Transverse colon (tissue), 4 donors: ENCODE measurements around the gene TAS1R1.

Source experiments
- EP300 ChIP-seq: sonication (generic); formaldehyde crosslinking; IDR thresholded peaks from one replicate; pipeline ENCODE4 v1.6.1; 2017; ENCODE audit warnings: antibody characterized with exemption, low read depth
- POLR2A ChIP-seq: fragments of 450-650 bp; IDR thresholded peaks from one replicate; pipeline ENCODE4 v1.6.1; 2016; ENCODE audit warnings: antibody characterized with exemption, mild to moderate bottlenecking, moderate library complexity
- POLR2AphosphoS5 ChIP-seq, 3 donors: sonication (generic); formaldehyde crosslinking; IDR thresholded peaks; one replicate each; pipeline ENCODE4 v1.6.1; 2016; ENCODE audit warnings: antibody characterized with exemption in 3 of 3
- TF ChIP-seq, protein P1 (sequence below), 5 experiments: fragments of 200-600 bp in 3 of 5; fragments of 450-650 bp in 2 of 5; sonication (generic) in 3 of 5; IDR thresholded peaks; 1 replicate in 2 of 5; 2 replicates in 3 of 5; pipeline ENCODE4 v1.5.1; 2016 to 2017; ENCODE audit warnings: antibody characterized with exemption in 5 of 5, inconsistent platforms in 3 of 5, mild to moderate bottlenecking in 2 of 5, moderate library complexity in 1 of 5

DNA sequence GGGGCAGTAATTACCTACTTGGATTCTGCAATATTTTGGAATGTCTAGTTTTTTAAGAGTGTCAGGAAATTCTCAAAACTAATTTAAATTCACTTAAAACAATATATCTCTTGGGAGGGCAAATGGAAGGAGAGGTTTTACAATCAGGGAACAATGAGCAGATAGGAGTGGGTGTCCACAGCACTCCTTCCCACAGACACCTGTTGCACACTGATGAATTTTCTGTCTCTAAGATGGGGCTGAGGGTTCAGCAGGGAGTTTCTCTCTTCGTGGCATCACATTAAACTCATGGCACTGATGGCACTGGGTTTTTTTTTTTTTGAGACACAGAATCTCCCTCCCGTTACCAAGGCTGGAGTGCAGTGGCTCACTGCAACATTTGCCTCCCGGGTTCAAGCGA, 63.9 kb downstream of the TAS1R1 start:
- TF ChIP-seq, protein P1, sequence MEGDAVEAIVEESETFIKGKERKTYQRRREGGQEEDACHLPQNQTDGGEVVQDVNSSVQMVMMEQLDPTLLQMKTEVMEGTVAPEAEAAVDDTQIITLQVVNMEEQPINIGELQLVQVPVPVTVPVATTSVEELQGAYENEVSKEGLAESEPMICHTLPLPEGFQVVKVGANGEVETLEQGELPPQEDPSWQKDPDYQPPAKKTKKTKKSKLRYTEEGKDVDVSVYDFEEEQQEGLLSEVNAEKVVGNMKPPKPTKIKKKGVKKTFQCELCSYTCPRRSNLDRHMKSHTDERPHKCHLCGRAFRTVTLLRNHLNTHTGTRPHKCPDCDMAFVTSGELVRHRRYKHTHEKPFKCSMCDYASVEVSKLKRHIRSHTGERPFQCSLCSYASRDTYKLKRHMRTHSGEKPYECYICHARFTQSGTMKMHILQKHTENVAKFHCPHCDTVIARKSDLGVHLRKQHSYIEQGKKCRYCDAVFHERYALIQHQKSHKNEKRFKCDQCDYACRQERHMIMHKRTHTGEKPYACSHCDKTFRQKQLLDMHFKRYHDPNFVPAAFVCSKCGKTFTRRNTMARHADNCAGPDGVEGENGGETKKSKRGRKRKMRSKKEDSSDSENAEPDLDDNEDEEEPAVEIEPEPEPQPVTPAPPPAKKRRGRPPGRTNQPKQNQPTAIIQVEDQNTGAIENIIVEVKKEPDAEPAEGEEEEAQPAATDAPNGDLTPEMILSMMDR (IDR thresholded peaks at IDR 0.05), result no peak
- TF ChIP-seq POLR2AphosphoS5 (IDR thresholded peaks at IDR 0.05), result no peak
- no peak for TF ChIP-seq POLR2A
- TF ChIP-seq EP300, result no peak
